GM12878 (cell line): ENCODE measurements around the gene HSF2BP. TPM values are rescaled to one million over a fixed set of nuclear protein-coding genes. Genes with fewer than 3 reads are reported as not detected.

Source experiments
- ATAC-seq: fragments of 200-7000 bp; cut with Tn5 transposase; 3 replicates; pipeline ENCODE4 v1.9.1; 2020; ENCODE audit warnings: mild to moderate bottlenecking, moderate library complexity
- BruUV-seq: library from RNA; stranded (reverse); fragments of 400-500 nt; replicated peaks from 2 replicates; lab custom pipeline; 2021; lab: Mats Ljungman, UMichigan
- CTCF ChIA-PET: fragments of 300-600 bp; sonication (Branson Sonifier 250); formaldehyde crosslinking; extraction: SDS; loops from one replicate; lab custom pipeline; 2021; ENCODE audit warnings: inconsistent platforms; lab: Yijun Ruan, JAX
- POLR2A ChIA-PET: fragments of 350-600 bp; formaldehyde crosslinking; extraction: SDS; loops from one replicate; lab custom pipeline; 2021; ENCODE audit warnings: inconsistent platforms; lab: Charles Lee
- RAD21 ChIA-PET: fragments of 300-600 bp; sonication (Branson Sonifier 250); formaldehyde crosslinking; loops from one replicate; lab custom pipeline; 2023; ENCODE audit warnings: antibody characterized with exemption; ENCODE audit not compliant: unreplicated experiment; lab: Charles Lee
- SMC1A ChIA-PET: fragments of 300-600 bp; sonication (Branson Sonifier 250); formaldehyde crosslinking; loops from one replicate; lab custom pipeline; 2023; ENCODE audit not compliant: unreplicated experiment, uncharacterized antibody; lab: Charles Lee
- DNase-seq: peaks from one replicate; pipeline ENCODE4 v3.0.0-alpha.2; 2011; ENCODE audit warnings: low read depth, low spot score
- FAIRE-seq: peaks from 3 replicates; lab custom pipeline; 2011; peaks lifted over from hg19 to GRCh38; lab: Jason Lieb, UNC
- H2AFZ ChIP-seq: 2 replicates; pipeline ENCODE4 v1.6.0; 2011; ENCODE audit warnings: low read depth, low read length, control low read depth; ENCODE audit not compliant: control insufficient read depth
- H3K27ac ChIP-seq: 2 replicates; pipeline ENCODE4 v1.5.1; 2011; ENCODE audit warnings: control low read depth; ENCODE audit not compliant: control insufficient read depth, insufficient read depth
- H3K27me3 ChIP-seq, 2 experiments: replicated peaks in 1 of 2; 2 replicates each; pipeline versions ENCODE4 v1.6.0 to v1.6.1; 2011; ENCODE audit warnings: low read length in 1 of 2; ENCODE audit not compliant: control insufficient read depth in 2 of 2, insufficient read depth in 2 of 2
- H3K36me3 ChIP-seq, 2 experiments: 2 replicates each; pipeline ENCODE4 v1.5.1; 2011; ENCODE audit warnings: low read length in 1 of 2; ENCODE audit not compliant: control insufficient read depth in 2 of 2, insufficient read depth in 2 of 2
- H3K4me1 ChIP-seq: 2 replicates; pipeline ENCODE4 v1.6.1; 2011; ENCODE audit warnings: mild to moderate bottlenecking, low read length, moderate library complexity, mixed read lengths; ENCODE audit not compliant: control insufficient read depth, insufficient read depth
- H3K4me2 ChIP-seq: 2 replicates; pipeline ENCODE4 v1.6.0; 2011; ENCODE audit warnings: control low read depth; ENCODE audit not compliant: control insufficient read depth, insufficient read depth
- H3K4me3 ChIP-seq: fragments of 200-600 bp; sonication (generic); 2 replicates; pipeline ENCODE4 v1.5.1; 2016
- H3K79me2 ChIP-seq: 2 replicates; pipeline ENCODE4 v1.6.0; 2011; ENCODE audit warnings: low read length; ENCODE audit not compliant: control insufficient read depth, insufficient read depth
- H3K9ac ChIP-seq: 2 replicates; pipeline ENCODE4 v1.8.0; 2011; ENCODE audit warnings: low read length, control low read depth, mixed read lengths; ENCODE audit not compliant: control insufficient read depth, insufficient read depth
- H3K9me3 ChIP-seq: replicated peaks from 3 replicates; pipeline ENCODE4 v1.5.1; 2011; ENCODE audit warnings: mild to moderate bottlenecking, low read length; ENCODE audit not compliant: control insufficient read depth, insufficient read depth
- H4K20me1 ChIP-seq: 2 replicates; pipeline ENCODE4 v1.6.0; 2011; ENCODE audit not compliant: control insufficient read depth, insufficient read depth
- CEBPB ChIP-seq, 2 experiments: fragments of 150-350 bp in 1 of 2; IDR thresholded peaks; 2 replicates each; pipeline ENCODE4 v1.6.1; 2012 to 2014; ENCODE audit warnings: low read depth in 2 of 2, low read length in 2 of 2, borderline replicate concordance in 1 of 2, inconsistent platforms in 1 of 2
- CHD4 ChIP-seq: fragments of 200-600 bp; sonication (generic); IDR thresholded peaks from 2 replicates; pipeline ENCODE4 v1.6.1; 2016; ENCODE audit warnings: mild to moderate bottlenecking
- CTCF ChIP-seq, 3 experiments: IDR thresholded peaks in 2 of 3; conservative IDR thresholded peaks in 1 of 3; 2 replicates each; pipeline ENCODE4 v1.5.1; 2011; ENCODE audit warnings: low read depth in 3 of 3, low read length in 3 of 3, mild to moderate bottlenecking in 3 of 3, control low read depth in 2 of 3, moderate library complexity in 2 of 3, inconsistent platforms in 1 of 3, mixed read lengths in 1 of 3; ENCODE audit not compliant: control insufficient read depth in 2 of 3, insufficient read depth in 1 of 3; ENCODE audit errors: extremely low read depth in 1 of 3
- HDAC6 ChIP-seq: fragments of 200-600 bp; sonication (generic); IDR thresholded peaks from one replicate; pipeline ENCODE4 v1.8.0; 2017; ENCODE audit warnings: antibody characterized with exemption; ENCODE audit not compliant: unreplicated experiment
- IKZF2 ChIP-seq, 2 experiments: fragments of 450-650 bp; IDR thresholded peaks; 2 replicates each; pipeline ENCODE4 v1.6.1; 2017; ENCODE audit warnings: mild to moderate bottlenecking in 2 of 2, moderate library complexity in 2 of 2
- KDM1A ChIP-seq: fragments of 200-600 bp; sonication (generic); IDR thresholded peaks from 2 replicates; pipeline ENCODE4 v1.6.1; 2016; ENCODE audit warnings: borderline replicate concordance
- NFIC ChIP-seq: IDR thresholded peaks from 2 replicates; pipeline ENCODE4 v1.6.1; 2012; ENCODE audit warnings: low read depth, mild to moderate bottlenecking, inconsistent platforms, low read length, moderate library complexity
- NR2F1 ChIP-seq: fragments of 450-650 bp; conservative IDR thresholded peaks from 2 replicates; pipeline ENCODE4 v1.6.1; 2017; ENCODE audit warnings: mild to moderate bottlenecking
- PRDM15 ChIP-seq: fragments of 450-650 bp; formaldehyde crosslinking; IDR thresholded peaks from 2 replicates; pipeline ENCODE4 v1.4.0; 2020; ENCODE audit warnings: mild to moderate bottlenecking, moderate library complexity
- RFX5 ChIP-seq: IDR thresholded peaks from 2 replicates; pipeline ENCODE4 v1.6.1; 2011; ENCODE audit warnings: low read depth, low read length, improper control_type of control experiment
- SP1 ChIP-seq: IDR thresholded peaks from one replicate; pipeline ENCODE4 v1.6.1; 2011; ENCODE audit warnings: low read depth, low read length
- WRNIP1 ChIP-seq: IDR thresholded peaks from 2 replicates; pipeline ENCODE4 v1.6.1; 2011; ENCODE audit warnings: low read depth, low read length, improper control_type of control experiment, borderline replicate concordance
- WGBS: methylation state at CpG from one replicate; pipeline ENCODE4 v1.1.6; 2016; ENCODE audit warnings: low lambda C conversion rate; ENCODE audit not compliant: insufficient replicate concordance, insufficient coverage; ENCODE audit errors: missing lambda C conversion rate; 5-methylcytosine and 5-hydroxymethylcytosine counted together
- in situ Hi-C: fragments of 300-500 bp; cut with MboI; formaldehyde crosslinking; loops from 9 replicates; pipeline ENCODE4 v1.14.3; 2018; ENCODE audit warnings: mixed read lengths
- intact Hi-C: fragments of 100-400 bp; cut with micrococcal nuclease; formaldehyde crosslinking; loops from one replicate; pipeline ENCODE4 v1.14.2; 2022; ENCODE audit not compliant: unreplicated experiment
- polyA plus RNA-seq, 11 experiments: library from polyadenylated mRNA; depleted of rRNA in 4 of 11; unstranded in 6 of 11; stranded (reverse) in 5 of 11; fragments of >200 nt; fragmentation: Nextera tagmentation in 4 of 11; fragmentation: Illumina TruSeq in 1 of 11; extraction: Ambion mirVana in 4 of 11; extraction: Trizol in 1 of 11; gene quantifications; 1 replicate in 1 of 11; 2 replicates in 10 of 11; pipeline versions ENCODE4 v1.2.1 to v1.2.3, GENCODE V29; 2011 to 2016; ENCODE audit warnings: inconsistent platforms in 2 of 11, missing spikeins in 2 of 11, low read depth in 1 of 11
- total RNA-seq, 4 experiments: library from RNA; depleted of rRNA in 3 of 4; stranded (reverse); fragments of >200 nt in 3 of 4; fragmentation: Illumina TruSeq in 1 of 4; extraction: Trizol in 1 of 4; gene quantifications; 2 replicates each; pipeline versions ENCODE4 v1.2.1 to v1.2.3, GENCODE V29; 2013 to 2021
- TF ChIP-seq, protein P1 (sequence below): IDR thresholded peaks from 2 replicates; pipeline ENCODE4 v1.6.1; 2012; ENCODE audit warnings: low read length, inconsistent platforms
- TF ChIP-seq, protein P2 (sequence below): IDR thresholded peaks from 2 replicates; pipeline ENCODE4 v1.6.1; 2012; ENCODE audit warnings: low read depth, low read length, improper control_type of control experiment

Gene HSF2BP
- total and polyA plus RNA-seq, 10 of the 15 experiments (the other 5 are each of a cell fraction or from before 2014, with no cell fraction given) = 0.07 to 0.81 (median 0.35) TPM

DNA sequence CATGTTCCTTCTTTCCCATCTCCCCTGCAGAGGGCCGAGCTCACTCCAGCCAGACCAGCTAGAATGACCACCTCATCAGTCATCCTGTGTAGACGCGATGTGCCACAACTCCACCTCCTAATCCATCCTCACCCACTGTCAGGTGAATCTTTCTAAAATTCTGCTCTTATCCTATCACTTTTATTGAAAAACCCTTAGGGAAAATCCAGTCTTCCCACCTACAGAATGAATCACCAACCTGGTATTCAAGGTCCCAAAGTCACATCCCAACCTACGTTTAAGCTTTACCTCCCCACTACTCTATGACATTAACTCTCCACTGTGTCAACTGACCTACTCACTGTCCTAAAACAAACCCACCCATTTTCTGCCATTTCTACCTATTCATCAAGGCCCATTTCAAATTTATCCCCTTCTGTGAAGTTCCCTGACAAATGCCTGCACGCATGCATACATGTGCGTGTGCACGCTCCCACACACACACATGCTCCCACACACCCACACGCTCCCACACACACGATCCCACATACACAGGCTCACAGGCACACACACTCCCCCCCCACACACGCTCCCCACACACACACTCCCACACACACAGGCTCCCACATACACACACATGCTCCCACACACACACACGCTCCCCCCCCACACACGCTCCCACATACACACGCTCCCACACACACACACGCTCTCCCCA, 27.7 kb downstream of the HSF2BP start (continued):
- TF ChIP-seq NR2F1 = no peak
- no peak for TF ChIP-seq KDM1A
- no peak for TF ChIP-seq HDAC6
- TF ChIP-seq, protein P1, sequence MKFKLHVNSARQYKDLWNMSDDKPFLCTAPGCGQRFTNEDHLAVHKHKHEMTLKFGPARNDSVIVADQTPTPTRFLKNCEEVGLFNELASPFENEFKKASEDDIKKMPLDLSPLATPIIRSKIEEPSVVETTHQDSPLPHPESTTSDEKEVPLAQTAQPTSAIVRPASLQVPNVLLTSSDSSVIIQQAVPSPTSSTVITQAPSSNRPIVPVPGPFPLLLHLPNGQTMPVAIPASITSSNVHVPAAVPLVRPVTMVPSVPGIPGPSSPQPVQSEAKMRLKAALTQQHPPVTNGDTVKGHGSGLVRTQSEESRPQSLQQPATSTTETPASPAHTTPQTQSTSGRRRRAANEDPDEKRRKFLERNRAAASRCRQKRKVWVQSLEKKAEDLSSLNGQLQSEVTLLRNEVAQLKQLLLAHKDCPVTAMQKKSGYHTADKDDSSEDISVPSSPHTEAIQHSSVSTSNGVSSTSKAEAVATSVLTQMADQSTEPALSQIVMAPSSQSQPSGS = no peak
- no peak for TF ChIP-seq CHD4
- TF ChIP-seq, protein P2, sequence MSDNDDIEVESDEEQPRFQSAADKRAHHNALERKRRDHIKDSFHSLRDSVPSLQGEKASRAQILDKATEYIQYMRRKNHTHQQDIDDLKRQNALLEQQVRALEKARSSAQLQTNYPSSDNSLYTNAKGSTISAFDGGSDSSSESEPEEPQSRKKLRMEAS = no peak
- no peak for TF ChIP-seq NFIC

GRCh38 chr21:43627527-43627926, 31.8 kb downstream of the HSF2BP start:
- no peak overlapping the region for H3K4me3 ChIP-seq
- POLR2A ChIA-PET = no interaction called here
- ATAC-seq (no peak), FAIRE-seq (no peak), DNase-seq (no peak)
- SMC1A ChIA-PET = no interaction called here
- no peaks in the 10 kb centered on the region for H4K20me1 ChIP-seq
- no TSS peak for BruUV-seq
- CTCF ChIA-PET = interaction anchor here (1.3 to 2.2 kb wide), 2 partner anchors 16 to 18 kb away, joined by 3 to 11 read pairs; no protein-coding TSS in a partner anchor
- H3K36me3 ChIP-seq = no peaks in the 10 kb centered on the region
- RAD21 ChIA-PET = no interaction called here
- H3K79me2 ChIP-seq = no peaks in the 10 kb centered on the region
- WGBS = 3% methylated on average over 2 of the region's 2 CpGs
- no peak overlapping the region for H3K4me2 ChIP-seq
- H3K27me3 ChIP-seq = peaks cover 0 to 2% of the 10 kb centered on the region in 2 experiments; a peak in 3 of 4 replicates
- no peak overlapping the region for H3K27ac ChIP-seq
- H3K4me1 ChIP-seq = no peaks in the 10 kb centered on the region
- H2AFZ ChIP-seq = no peak overlapping the region
- intact Hi-C loops (no loop called here), in situ Hi-C loops (no loop called here)
- peaks cover 5% of the 10 kb centered on the region; the same call in 1 of the 3 replicates for H3K9me3 ChIP-seq
- H3K9ac ChIP-seq = no peak overlapping the region
- TF ChIP-seq WRNIP1 (no peak), CEBPB (IDR thresholded peaks at IDR 0.05; ENCODE audit: borderline replicate concordance in 1 of 2, low read depth in 2 of 2, low read length in 2 of 2) (no peak), IKZF2 (IDR thresholded peaks at IDR 0.05) (no peak), PRDM15 (CRISPR knock-in tag) (no peak), RFX5 (no peak), SP1 (no peak), CTCF (IDR thresholded peaks at IDR 0.05 in 2 of 3, conservative IDR thresholded peaks at IDR 0.05 in 1 of 3; ENCODE audit: control insufficient read depth in 2 of 3, extremely low read depth in 1 of 3, insufficient read depth in 1 of 3, low read depth in 3 of 3, low read length in 3 of 3) (no peak)
